Measurements from ENCODE around the gene MMP15.

GRCh38 chr16:58046054-58046881, 20.7 kb downstream of the MMP15 start:
- TF ChIP-seq FOXJ3 (CRISPR knock-in tag; IDR thresholded peaks at IDR 0.05; ENCODE audit: borderline replicate concordance) (no peak), CTCF (IDR thresholded peaks at IDR 0.05) (no peak)
